GDM1 (cell line): ENCODE results near the gene DCK.
"Not testable (repeated sequence)": the region's sequence is repeated elsewhere in the genome, so short reads cannot be mapped to it uniquely, and the experiment has no call there.

ENCODE experiments used
- DNase-seq: peaks from one replicate; lab custom pipeline; 2025; lab: John Stamatoyannopoulos, UW

The DCK gene

DNA sequence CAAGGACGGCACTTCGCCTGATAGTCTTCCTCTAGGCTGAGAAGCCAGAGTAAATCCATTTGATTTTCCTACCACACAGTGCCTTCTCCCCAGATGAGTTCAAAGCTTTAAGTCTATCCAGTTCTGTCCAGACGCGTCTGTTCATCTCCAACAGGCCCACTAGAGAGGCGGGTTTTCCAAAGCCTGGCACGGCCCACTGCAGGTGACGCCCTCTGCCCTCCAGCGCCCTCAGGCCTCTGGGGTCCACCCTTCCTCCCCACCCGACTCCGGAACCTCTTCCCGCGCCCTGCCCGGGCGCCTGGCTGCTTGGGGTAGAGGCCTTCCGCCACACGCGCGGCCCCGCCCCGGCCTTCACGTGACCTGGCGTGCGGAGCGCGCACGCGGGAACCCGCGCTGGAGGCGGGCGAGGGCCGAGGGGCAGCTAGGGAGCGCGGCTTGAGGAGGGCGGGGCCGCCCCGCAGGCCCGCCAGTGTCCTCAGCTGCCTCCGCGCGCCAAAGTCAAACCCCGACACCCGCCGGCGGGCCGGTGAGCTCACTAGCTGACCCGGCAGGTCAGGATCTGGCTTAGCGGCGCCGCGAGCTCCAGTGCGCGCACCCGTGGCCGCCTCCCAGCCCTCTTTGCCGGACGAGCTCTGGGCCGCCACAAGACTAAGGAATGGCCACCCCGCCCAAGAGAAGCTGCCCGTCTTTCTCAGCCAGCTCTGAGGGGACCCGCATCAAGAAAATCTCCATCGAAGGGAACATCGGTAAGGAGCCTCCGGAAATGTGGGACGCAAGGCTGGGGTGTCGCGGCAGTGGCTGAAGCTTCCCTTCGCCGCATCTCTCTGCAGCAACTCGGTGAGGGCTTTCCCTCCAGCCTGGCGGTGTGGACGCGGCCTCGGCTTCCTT lies at the start of gene DCK:
DCK (plus strand) TSS at position 469 of the 888 bp plus-strand sequence; CDS start at position 656, 187 bp downstream.
- peak; percentile 94 for DNase-seq

GRCh38 chr4:70945046-70945445 lies 48.4 kb upstream of the DCK start:
- no peak for DNase-seq

DNA sequence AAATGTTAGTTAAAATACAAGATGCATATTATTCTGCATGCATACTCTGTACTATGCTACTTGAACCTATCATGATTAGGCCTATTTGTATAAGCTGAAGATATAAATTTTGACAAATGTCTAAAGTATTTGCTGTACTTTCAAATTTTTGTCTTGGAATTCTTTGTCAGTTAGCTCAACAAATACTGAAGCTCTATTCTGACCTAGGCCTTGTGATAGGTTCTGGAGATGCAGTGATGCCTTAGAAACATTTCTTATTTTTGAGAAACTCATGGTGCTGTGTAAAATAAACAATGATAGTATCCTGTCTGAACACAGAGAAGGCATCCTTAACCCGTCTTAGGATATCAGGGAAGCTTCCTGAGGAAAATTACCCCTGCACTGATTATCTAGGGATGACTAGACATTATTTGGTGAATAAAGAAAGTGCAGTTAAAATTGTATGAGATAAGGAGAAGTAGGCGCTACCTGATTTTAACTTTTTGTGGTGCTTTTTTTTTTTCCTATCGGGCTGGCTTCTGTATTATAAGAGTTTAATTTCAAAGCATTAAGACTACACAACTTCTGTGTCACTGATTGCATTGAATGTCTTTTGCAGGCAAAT lies 47.9 kb upstream of the DCK start:
- DNase-seq: no peak

DNA sequence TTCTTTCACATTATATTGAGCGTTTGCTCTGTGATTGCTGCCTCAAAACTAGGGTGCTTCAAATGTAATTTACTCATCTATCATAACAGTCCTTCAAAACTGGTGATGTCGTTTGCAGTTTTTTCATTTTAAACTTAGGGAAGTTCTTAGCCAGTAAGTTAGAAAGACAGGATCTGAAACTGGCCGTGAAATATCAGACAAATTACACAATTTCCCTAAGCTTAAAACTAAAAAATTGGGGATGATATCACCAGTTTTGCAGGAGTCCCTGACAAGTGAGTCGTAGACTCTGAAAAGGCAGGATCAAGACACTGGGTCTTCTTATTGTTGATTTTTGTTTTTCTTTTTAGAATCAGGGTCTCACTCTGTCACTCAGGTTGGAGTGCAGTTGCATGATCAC lies 46.5 kb upstream of the DCK start:
- DNase-seq: no peak

DNA sequence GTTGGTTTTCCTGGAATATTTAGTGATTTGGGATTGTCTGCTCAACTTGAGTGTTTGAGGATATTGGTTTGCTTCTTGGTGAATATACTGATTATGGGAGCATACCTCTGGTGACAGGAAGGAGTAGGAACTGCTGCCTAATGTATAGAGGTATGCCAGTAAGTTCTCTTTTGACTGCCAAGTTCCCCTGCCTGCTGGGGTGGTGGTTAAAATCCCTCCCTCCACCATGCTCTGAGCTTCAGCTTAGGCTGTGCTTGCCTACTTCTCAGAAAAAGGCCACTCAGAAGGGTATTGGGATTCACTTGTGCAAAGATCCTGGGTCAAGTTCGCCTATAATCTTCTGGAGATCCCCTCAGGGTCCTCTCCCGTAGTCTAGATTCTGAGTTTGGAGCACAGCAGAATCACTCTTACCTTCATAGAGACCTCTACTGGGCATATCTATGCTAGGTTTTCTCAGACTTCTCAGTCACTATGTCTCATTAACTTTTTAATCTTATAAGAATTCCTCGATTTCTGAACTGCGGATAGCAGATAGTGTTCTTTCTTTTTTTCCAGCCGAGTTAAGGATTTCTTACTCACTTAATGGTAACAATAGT lies 44.7 kb upstream of the DCK start:
- DNase-seq: no peak

- no peak for DNase-seq
Observed at GRCh38 chr4:70954032-70954431, 39.4 kb upstream of the DCK start.

DNA sequence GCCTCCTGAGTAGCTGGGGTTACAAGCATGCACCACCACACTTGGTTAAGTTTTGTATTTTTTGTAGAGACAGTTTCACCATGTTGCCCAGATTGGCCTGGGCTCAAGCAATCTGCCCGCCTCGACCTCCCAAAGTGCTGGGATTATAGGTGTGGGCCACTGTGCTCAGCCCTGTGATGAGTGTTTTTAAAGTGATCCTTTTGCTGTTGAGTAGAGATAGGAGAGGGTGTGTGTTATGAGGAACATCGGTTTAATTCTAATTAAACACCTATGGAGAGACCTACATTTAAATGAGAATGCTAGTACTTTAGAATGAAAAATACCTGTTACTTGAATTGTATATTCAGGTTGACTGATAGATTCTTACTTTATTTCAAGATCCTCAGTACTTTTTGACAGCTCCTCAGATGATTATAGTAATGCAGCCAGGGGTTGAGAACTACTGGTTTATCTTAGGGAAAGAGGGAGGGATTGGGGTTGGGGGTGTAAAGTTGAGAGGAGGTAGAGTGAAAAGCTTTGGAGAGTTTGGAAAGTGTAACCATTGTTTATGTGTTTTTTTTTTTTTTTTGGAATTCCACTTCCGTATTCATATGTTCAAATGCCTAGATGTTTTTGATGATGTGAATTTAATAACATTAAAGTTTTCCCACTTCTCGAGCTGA lies 36.8 kb upstream of the DCK start:
- no peak for DNase-seq

- no peak for DNase-seq
Observed at GRCh38 chr4:70958681-70959080, 34.8 kb upstream of the DCK start.

DNA sequence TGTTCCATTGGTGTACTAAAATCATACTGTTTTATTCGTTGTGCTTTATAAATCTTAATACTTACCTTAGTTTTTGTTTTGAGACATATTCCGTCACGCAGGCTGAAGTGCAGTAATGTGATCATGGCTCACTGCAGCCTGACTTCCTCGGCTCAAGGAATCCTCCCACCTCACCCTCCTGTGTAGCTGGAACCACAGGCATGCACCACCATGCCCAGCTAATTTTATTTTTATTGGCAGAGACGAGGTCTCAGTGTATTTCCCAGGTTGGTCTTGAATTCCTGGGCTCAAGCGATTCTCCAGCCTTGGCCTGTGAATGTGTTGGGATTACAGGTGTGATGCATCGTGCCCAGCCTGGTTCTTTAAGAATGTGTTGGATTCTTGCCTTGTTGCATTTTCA lies 24.4 kb upstream of the DCK start:
- no peak for DNase-seq

DNA sequence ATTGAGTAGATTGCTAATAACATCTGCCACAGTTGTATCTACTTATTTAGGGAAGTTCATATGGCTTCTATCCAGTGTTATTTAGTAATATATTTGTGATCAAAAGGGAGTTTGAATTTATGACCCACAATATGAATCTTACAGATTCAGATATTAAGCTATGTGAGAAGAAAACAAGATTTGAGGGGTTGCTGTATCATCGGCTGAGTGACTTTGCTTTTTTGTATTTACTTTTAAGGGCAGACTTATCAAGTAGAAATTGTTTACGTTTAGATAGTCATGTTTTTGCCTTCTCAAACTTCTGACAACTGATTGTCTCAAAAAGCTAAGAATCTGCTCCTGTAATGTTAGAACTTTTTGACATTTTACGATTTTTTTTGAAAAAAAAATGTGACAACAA lies 17.2 kb upstream of the DCK start:
- DNase-seq: no peak

DNA sequence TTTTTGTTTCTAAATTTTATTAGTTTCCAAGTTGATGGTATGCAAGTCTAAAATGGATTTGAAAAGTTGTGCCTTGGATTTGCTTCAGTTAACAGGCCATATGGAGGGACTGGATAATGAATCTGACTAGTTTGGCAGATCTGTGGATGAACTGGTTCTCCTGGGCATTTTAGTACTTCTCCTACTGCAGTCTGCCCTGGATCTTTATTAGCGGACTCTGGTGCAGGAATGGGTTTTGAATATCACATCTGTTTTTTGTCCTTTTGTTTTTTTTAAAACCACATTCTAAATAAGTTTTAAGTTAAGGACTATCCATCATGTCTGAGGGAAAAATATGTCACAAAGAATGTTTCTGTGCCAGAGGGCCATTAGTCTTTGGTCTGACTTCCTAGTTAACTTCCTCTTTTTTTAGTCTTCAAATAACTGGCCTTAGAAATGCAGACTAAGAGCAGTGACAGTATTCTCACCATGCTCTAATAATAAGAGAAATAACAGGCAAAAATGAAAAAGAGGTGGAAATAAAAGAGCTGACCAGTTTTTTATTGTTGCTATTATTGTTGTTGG lies 13.9 kb upstream of the DCK start:
- peak; percentile 67 for DNase-seq

DNA sequence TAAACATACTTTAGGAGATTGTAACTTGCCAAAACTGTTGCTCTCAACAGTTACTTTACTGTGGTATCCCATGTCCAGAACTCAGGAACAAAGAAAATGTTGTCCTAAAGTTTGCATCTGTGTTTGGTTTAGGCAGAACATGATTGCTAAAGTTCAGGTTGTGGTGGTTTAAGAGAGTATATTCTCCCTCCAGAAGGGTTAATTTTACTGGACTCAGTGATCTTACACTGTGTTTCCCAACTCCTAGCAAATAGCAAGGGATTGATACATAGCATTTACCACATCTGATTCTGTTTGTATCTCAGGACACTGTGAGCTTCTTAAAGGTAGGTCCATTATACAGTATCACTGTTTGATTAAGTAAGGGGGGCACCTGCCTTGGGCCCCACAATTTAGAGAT lies 13.3 kb upstream of the DCK start:
- no peak for DNase-seq

DNA sequence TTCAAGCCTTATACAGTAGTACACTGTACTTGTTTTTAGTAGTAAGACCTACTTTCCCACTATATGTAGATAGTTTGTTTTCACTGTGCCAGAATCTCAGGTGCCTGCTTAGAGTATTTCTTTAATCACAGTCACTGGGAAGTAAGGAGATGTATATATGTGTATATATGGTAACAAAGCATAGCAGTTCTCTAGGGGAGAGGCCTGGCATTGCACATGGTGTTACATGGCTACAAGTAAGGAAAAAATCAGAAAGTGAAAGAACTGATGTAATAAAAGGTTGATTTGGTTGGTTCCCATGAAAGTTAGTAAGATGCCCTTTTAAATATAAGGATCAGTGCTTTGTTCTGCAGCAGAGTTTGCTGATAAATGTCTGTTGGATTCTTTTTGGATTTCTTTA lies 9.3 kb upstream of the DCK start:
- DNase-seq: no peak

DNA sequence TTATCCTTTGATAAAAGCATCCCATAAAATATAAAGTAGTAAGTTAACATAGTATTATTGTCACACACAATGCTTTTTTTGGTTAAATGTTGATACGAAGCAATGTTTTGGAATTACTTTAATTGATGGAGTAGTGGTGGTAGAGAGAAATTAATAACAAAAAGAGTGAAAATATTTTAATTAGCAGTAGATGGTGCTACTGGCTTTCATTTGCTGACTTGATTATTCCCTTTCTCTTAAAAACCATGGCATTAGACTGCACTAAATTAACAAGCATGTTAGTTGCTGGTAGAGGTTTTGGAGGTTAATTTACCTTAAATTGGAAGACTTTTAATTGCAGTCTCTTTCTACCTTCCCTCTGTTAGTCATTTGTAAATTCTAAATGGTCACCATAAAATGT lies 8.9 kb upstream of the DCK start:
- DNase-seq: no peak

DNA sequence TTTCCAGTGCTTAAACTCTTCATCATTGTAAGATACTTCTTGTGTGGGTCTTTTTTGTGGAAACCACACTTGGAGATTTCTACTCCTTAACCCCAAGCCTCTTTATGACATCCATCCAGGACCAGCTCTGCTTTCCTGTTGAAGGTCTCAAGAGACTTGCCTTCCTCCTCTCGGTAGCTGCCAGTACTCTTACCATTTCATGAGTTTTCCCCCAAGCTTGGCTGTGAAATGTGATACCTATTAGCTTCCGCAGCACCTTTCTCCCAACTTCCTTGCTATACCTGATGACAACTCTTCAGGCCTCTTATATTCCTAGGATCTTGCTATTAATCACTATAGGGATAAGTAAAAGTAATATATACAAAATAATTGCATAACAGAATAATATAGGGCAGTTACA lies 1.9 kb upstream of the DCK start:
- no peak for DNase-seq

GRCh38 chr4:70992391-70992881 lies 1.0 kb upstream of the DCK start:
- DNase-seq: no peak

DNA sequence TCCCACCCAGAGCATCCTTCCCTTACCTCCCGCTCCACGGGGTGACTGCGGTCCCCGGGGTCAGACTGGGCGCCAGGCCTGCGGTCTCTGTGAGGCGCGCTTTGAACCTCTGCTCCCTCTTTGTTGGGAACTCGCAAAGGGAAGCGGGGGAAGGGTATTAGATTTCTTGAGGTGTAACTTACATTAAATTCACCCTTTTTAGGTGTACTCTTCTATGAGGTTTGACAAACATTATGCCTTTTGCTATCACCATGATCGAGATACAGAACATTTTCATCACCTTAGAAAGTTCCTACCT lies 569 bp downstream of the DCK start:
- no peak for DNase-seq

GRCh38 chr4:70994387-70995099 lies 1.1 kb downstream of the DCK start:
- peak; percentile 55 for DNase-seq

GRCh38 chr4:70996018-70996360 lies 2.5 kb downstream of the DCK start:
- DNase-seq: no peak

DNA sequence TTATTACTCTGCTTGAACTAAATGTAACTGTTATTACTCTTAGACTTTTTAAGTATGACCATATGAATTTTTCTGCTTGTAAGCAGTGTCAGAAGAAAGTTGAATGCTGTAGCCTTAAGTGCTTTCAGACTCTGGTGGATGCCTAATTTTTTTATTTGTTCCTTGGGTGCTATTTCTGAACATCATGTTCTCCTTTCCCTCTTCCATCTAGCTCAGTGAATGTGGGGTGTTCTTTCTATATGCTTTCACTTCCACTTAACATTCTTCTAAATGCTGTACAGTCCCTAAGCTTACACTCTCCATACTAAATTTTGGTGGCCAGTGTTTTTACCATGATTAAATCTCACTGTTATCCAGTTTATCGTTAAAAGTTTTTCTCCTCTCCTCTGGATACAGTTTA lies 3.6 kb downstream of the DCK start:
- DNase-seq: no peak

DNA sequence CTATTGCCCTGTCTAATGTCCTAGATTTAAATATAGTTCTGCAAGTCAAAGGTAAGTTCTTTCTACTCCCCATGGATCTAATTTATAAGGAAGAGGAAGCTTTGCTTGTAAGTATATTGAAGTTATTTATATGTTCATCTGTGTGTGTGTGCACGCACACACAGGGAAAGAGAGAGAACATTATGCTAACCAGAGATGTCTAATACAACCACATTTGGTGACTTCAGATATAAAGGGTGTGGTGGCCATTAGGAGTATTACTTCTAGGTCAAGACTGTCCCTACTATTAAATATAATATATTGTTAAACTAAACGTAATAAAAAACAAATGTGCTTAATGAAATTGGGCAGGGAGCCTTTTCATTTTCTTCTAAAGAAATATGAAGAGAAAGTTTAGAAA lies 4.1 kb downstream of the DCK start:
- DNase-seq: no peak

GRCh38 chr4:70999639-71000038 lies 6.2 kb downstream of the DCK start:
- not testable (repeated sequence) for DNase-seq
